SK-N-SH (cell line): Measurements from ENCODE around the gene PELI2. TPM values are rescaled to one million over a fixed set of nuclear protein-coding genes. Genes with fewer than 3 reads are reported as not detected.

Experiments
- CTCF ChIA-PET: fragments of 300-600, 350-600 bp; formaldehyde crosslinking; extraction: SDS; loops from one replicate; lab custom pipeline; 2021; lab: Yijun Ruan, JAX
- POLR2A ChIA-PET: fragments of 350-600 bp; sonication (Branson Sonifier 250); formaldehyde crosslinking; extraction: SDS; loops from one replicate; lab custom pipeline; 2020; ENCODE audit warnings: antibody characterized with exemption, inconsistent platforms; lab: Yijun Ruan, JAX
- DNase-seq: peaks from one replicate; pipeline ENCODE4 v3.0.0; 2012
- H2AFZ ChIP-seq: fragments of 200-600 bp; sonication (generic); 2 replicates; pipeline ENCODE4 v1.8.1; 2016; ENCODE audit warnings: antibody characterized with exemption, mild to moderate bottlenecking, low read depth
- H3F3A ChIP-seq: fragments of 200-600 bp; sonication (generic); replicated peaks from 2 replicates; pipeline ENCODE3; 2016; ENCODE audit warnings: antibody characterized with exemption, mild to moderate bottlenecking; ENCODE audit not compliant: insufficient read depth
- H3K27ac ChIP-seq, 2 experiments: fragments of 200-500 bp in 1 of 2; fragments of 200-600 bp in 1 of 2; sonication (Bioruptor generic) in 1 of 2; sonication (generic), shearing (Covaris generic) in 1 of 2; 2 replicates each; pipeline versions ENCODE4 v1.5.1 to v1.6.1; 2014 to 2016; ENCODE audit warnings: low read depth in 2 of 2, inconsistent platforms in 1 of 2, low read length in 1 of 2, mild to moderate bottlenecking in 1 of 2, mixed read lengths in 1 of 2
- H3K27me3 ChIP-seq: fragments of 200-600 bp; sonication (generic), shearing (Covaris generic); 2 replicates; pipeline ENCODE4 v1.6.1; 2016; ENCODE audit warnings: mixed run types; ENCODE audit not compliant: insufficient read depth
- H3K36me3 ChIP-seq, 2 experiments: fragments of 200-500 bp in 1 of 2; fragments of 200-600 bp in 1 of 2; sonication (Bioruptor generic) in 1 of 2; sonication (generic) in 1 of 2; replicated peaks in 1 of 2; 2 replicates each; pipeline versions ENCODE3 to v1.5.1; 2014 to 2016; ENCODE audit warnings: low read length in 1 of 2, mild to moderate bottlenecking in 1 of 2; ENCODE audit not compliant: insufficient read depth in 2 of 2, control insufficient read depth in 1 of 2
- H3K4me1 ChIP-seq, 2 experiments: fragments of 200-500 bp in 1 of 2; fragments of 200-600 bp in 1 of 2; sonication (Bioruptor generic) in 1 of 2; sonication (generic), shearing (Covaris generic) in 1 of 2; 2 replicates each; pipeline versions ENCODE4 v1.5.1 to v1.6.1; 2014 to 2016; ENCODE audit warnings: low read depth in 1 of 2, low read length in 1 of 2, mixed run types in 1 of 2; ENCODE audit not compliant: insufficient read depth in 2 of 2, control insufficient read depth in 1 of 2
- H3K4me2 ChIP-seq: fragments of 200-600 bp; sonication (generic), shearing (Covaris generic); 2 replicates; pipeline ENCODE4 v1.6.1; 2017; ENCODE audit warnings: mixed run types
- H3K4me3 ChIP-seq, 2 experiments: fragments of 200-500 bp in 1 of 2; fragments of 200-600 bp in 1 of 2; sonication (Bioruptor generic) in 1 of 2; sonication (generic), shearing (Covaris generic) in 1 of 2; 2 replicates each; pipeline versions ENCODE4 v1.5.1 to v1.8.1; 2014 to 2016; ENCODE audit warnings: low read depth in 2 of 2, inconsistent platforms in 1 of 2, low read length in 1 of 2, mild to moderate bottlenecking in 1 of 2, mixed read lengths in 1 of 2, moderate library complexity in 1 of 2
- H3K79me2 ChIP-seq: fragments of 200-600 bp; sonication (generic); 2 replicates; pipeline ENCODE4 v1.8.1; 2017; ENCODE audit warnings: mild to moderate bottlenecking; ENCODE audit not compliant: insufficient read depth
- H3K9ac ChIP-seq: fragments of 200-600 bp; sonication (generic); 2 replicates; pipeline ENCODE4 v1.6.1; 2017; ENCODE audit warnings: mixed run types
- H3K9me2 ChIP-seq: fragments of 200-600 bp; sonication (generic); 2 replicates; pipeline ENCODE4 v1.6.1; 2017; ENCODE audit warnings: mixed run types
- H3K9me3 ChIP-seq: fragments of 200-600 bp; sonication (generic); 2 replicates; pipeline ENCODE4 v1.6.1; 2017; ENCODE audit warnings: mixed run types, mild to moderate bottlenecking, moderate library complexity
- H4K20me1 ChIP-seq: fragments of 200-600 bp; sonication (generic); 2 replicates; pipeline ENCODE4 v1.6.1; 2017; ENCODE audit warnings: mild to moderate bottlenecking, mixed run types; ENCODE audit not compliant: insufficient read depth
- CHD2 ChIP-seq: fragments of 150-350 bp; IDR thresholded peaks from 2 replicates; pipeline ENCODE4 v1.6.1; 2018; ENCODE audit warnings: low read length; ENCODE audit not compliant: partially characterized antibody
- ELF1 ChIP-seq: IDR thresholded peaks from 2 replicates; pipeline ENCODE4 v1.4.0; 2012
- EP300 ChIP-seq, 2 experiments: IDR thresholded peaks; 2 replicates each; pipeline versions ENCODE4 v1.4.0 to v1.6.1; 2012; ENCODE audit warnings: borderline replicate concordance in 1 of 2, low read depth in 1 of 2, low read length in 1 of 2
- EZH2phosphoT487 ChIP-seq: fragments of 200-600 bp; sonication (generic); IDR thresholded peaks from 2 replicates; pipeline ENCODE4 v1.6.1; 2017; ENCODE audit warnings: low read depth, mixed run types, mild to moderate bottlenecking, antibody characterized with exemption, moderate library complexity, borderline replicate concordance
- FOXJ3 ChIP-seq: sonication (generic); formaldehyde crosslinking; IDR thresholded peaks from 2 replicates; pipeline ENCODE4 v1.5.1; 2020; ENCODE audit warnings: mild to moderate bottlenecking, missing genetic modification reagents
- IRF3 ChIP-seq: fragments of 150-350 bp; IDR thresholded peaks from 2 replicates; pipeline ENCODE4 v1.6.1; 2016; ENCODE audit warnings: mild to moderate bottlenecking, low read depth, low read length
- JUND ChIP-seq: IDR thresholded peaks from 2 replicates; pipeline ENCODE4 v1.4.0; 2012
- MAX ChIP-seq: IDR thresholded peaks from 2 replicates; pipeline ENCODE4 v1.4.0; 2012; ENCODE audit warnings: low read depth
- MEF2A ChIP-seq: IDR thresholded peaks from 2 replicates; pipeline ENCODE4 v1.4.0; 2012; ENCODE audit warnings: low read depth, borderline replicate concordance
- MXI1 ChIP-seq: IDR thresholded peaks from 2 replicates; pipeline ENCODE4 v1.6.1; 2012; ENCODE audit warnings: mild to moderate bottlenecking, low read depth, low read length, improper control_type of control experiment
- NFIC ChIP-seq: IDR thresholded peaks from 2 replicates; pipeline ENCODE4 v1.4.0; 2012; ENCODE audit warnings: borderline replicate concordance
- NRF1 ChIP-seq: IDR thresholded peaks from 2 replicates; pipeline ENCODE4 v1.6.1; 2012; ENCODE audit warnings: low read depth, mild to moderate bottlenecking, low read length
- POLR2AphosphoS5 ChIP-seq: IDR thresholded peaks from 2 replicates; pipeline ENCODE4 v1.6.1; 2012; ENCODE audit warnings: low read depth, low read length
- RFX5 ChIP-seq: IDR thresholded peaks from 2 replicates; pipeline ENCODE4 v1.6.1; 2012; ENCODE audit warnings: mild to moderate bottlenecking, improper control_type of control experiment, low read length
- RXRA ChIP-seq: IDR thresholded peaks from 2 replicates; pipeline ENCODE4 v1.4.0; 2012; ENCODE audit warnings: low read depth, mild to moderate bottlenecking, borderline replicate concordance
- SMC3 ChIP-seq: IDR thresholded peaks from 2 replicates; pipeline ENCODE4 v1.6.1; 2012; ENCODE audit warnings: low read depth, low read length, improper control_type of control experiment
- YY1 ChIP-seq: IDR thresholded peaks from 2 replicates; pipeline ENCODE4 v1.4.0; 2012; ENCODE audit warnings: low read depth, mild to moderate bottlenecking
- ZBTB33 ChIP-seq: IDR thresholded peaks from 2 replicates; pipeline ENCODE4 v1.4.0; 2012; ENCODE audit warnings: low read depth, borderline replicate concordance
- WGBS: methylation state at CpG from one replicate; pipeline ENCODE4 v1.1.6; 2017; ENCODE audit warnings: low lambda C conversion rate; 5-methylcytosine and 5-hydroxymethylcytosine counted together
- polyA plus RNA-seq, 3 experiments: library from polyadenylated mRNA; depleted of rRNA; stranded (reverse); fragments of >200 nt; gene quantifications; 2 replicates each; pipeline ENCODE4 v1.2.3, GENCODE V29; 2012
- TF ChIP-seq, protein P1 (sequence below): fragments of 200-600 bp; sonication (generic); IDR thresholded peaks from 2 replicates; pipeline ENCODE4 v1.6.1; 2017; ENCODE audit warnings: antibody characterized with exemption, mild to moderate bottlenecking, moderate library complexity
- TF ChIP-seq, protein P2 (sequence below): fragments of 150-350 bp; IDR thresholded peaks from 2 replicates; pipeline ENCODE4 v1.6.1; 2017; ENCODE audit warnings: antibody characterized with exemption, low read length, low read depth, borderline replicate concordance

The PELI2 gene
- polyA plus RNA-seq, 1 of the 3 experiments (the other 2 are of a cell fraction) = not detected

- Histone ChIP-seq H3K27me3 (peaks cover 3% of the 10 kb centered on the region; the same call in 1 of the 2 replicates), H4K20me1 (no peaks in the 10 kb centered on the region), H3K4me2 (peak overlapping the region; percentile 58; the same call in 1 of the 2 replicates), H3K27ac (peak overlapping the region in 1 of 2 experiments; percentile 51; a peak in 2 of 4 replicates), H3K4me1 (peaks cover 0 to 4% of the 10 kb centered on the region in 2 experiments; a peak in 1 of 4 replicates), H3K9me2 (no peaks in the 10 kb centered on the region), H3K36me3 (no peaks in the 10 kb centered on the region), H3K9me3 (no peaks in the 10 kb centered on the region), H3K9ac (no peak overlapping the region), H3F3A (peaks cover 8% of the 10 kb centered on the region)
- CTCF ChIA-PET = no interaction called here
- POLR2A ChIA-PET = no interaction called here
- no peak for DNase-seq
- TF ChIP-seq ZBTB33 (no peak), EP300 (IDR thresholded peaks at IDR 0.05; ENCODE audit: borderline replicate concordance in 1 of 2, low read depth in 1 of 2, low read length in 1 of 2) (no peak), MXI1 (no peak), NRF1 (no peak), RFX5 (no peak), POLR2AphosphoS5 (no peak), YY1 (no peak), IRF3 (no peak), CHD2 (no peak), ELF1 (no peak), FOXJ3 (CRISPR knock-in tag) (no peak), SMC3 (no peak), JUND (no peak), MAX (no peak), MEF2A (no peak), NFIC (no peak), RXRA (no peak), EZH2phosphoT487 (no peak)
- TF ChIP-seq, protein P1, sequence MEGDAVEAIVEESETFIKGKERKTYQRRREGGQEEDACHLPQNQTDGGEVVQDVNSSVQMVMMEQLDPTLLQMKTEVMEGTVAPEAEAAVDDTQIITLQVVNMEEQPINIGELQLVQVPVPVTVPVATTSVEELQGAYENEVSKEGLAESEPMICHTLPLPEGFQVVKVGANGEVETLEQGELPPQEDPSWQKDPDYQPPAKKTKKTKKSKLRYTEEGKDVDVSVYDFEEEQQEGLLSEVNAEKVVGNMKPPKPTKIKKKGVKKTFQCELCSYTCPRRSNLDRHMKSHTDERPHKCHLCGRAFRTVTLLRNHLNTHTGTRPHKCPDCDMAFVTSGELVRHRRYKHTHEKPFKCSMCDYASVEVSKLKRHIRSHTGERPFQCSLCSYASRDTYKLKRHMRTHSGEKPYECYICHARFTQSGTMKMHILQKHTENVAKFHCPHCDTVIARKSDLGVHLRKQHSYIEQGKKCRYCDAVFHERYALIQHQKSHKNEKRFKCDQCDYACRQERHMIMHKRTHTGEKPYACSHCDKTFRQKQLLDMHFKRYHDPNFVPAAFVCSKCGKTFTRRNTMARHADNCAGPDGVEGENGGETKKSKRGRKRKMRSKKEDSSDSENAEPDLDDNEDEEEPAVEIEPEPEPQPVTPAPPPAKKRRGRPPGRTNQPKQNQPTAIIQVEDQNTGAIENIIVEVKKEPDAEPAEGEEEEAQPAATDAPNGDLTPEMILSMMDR = no peak
- TF ChIP-seq, protein P2, sequence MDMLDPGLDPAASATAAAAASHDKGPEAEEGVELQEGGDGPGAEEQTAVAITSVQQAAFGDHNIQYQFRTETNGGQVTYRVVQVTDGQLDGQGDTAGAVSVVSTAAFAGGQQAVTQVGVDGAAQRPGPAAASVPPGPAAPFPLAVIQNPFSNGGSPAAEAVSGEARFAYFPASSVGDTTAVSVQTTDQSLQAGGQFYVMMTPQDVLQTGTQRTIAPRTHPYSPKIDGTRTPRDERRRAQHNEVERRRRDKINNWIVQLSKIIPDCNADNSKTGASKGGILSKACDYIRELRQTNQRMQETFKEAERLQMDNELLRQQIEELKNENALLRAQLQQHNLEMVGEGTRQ = no peak
- TF ChIP-seq, all 33 proteins: peak for 0
- no peak overlapping the region for H3K4me3 ChIP-seq
- 3% methylated on average over 5 of the region's 5 CpGs for WGBS
- no peaks in the 10 kb centered on the region for H3K79me2 ChIP-seq
- peak overlapping the region; percentile 8; the same call in 1 of the 2 replicates for H2AFZ ChIP-seq
Observed at GRCh38 chr14:56244138-56244789, 126.1 kb downstream of the PELI2 start.
